LNCaP clone FGC (cell line): Measurements from ENCODE around the gene DOK6.

Experiments
- DNase-seq: peaks from one replicate; pipeline ENCODE4 v3.0.0-alpha.2; 2011; ENCODE audit warnings: low read depth
- H3K4me3 ChIP-seq: 2 replicates; pipeline ENCODE4 v1.5.1; 2011; ENCODE audit warnings: mild to moderate bottlenecking, low read depth, low read length, control low read depth
- TF ChIP-seq, protein P1 (sequence below): IDR thresholded peaks from 2 replicates; pipeline ENCODE4 v1.5.1; 2012; ENCODE audit warnings: mild to moderate bottlenecking; ENCODE audit not compliant: control insufficient read depth, insufficient read depth; ENCODE audit errors: extremely low read depth

Gene DOK6

GRCh38 chr18:69895066-69896047 is 494.7 kb downstream of the DOK6 start:
- no peak overlapping the region for H3K4me3 ChIP-seq
- TF ChIP-seq, protein P1, sequence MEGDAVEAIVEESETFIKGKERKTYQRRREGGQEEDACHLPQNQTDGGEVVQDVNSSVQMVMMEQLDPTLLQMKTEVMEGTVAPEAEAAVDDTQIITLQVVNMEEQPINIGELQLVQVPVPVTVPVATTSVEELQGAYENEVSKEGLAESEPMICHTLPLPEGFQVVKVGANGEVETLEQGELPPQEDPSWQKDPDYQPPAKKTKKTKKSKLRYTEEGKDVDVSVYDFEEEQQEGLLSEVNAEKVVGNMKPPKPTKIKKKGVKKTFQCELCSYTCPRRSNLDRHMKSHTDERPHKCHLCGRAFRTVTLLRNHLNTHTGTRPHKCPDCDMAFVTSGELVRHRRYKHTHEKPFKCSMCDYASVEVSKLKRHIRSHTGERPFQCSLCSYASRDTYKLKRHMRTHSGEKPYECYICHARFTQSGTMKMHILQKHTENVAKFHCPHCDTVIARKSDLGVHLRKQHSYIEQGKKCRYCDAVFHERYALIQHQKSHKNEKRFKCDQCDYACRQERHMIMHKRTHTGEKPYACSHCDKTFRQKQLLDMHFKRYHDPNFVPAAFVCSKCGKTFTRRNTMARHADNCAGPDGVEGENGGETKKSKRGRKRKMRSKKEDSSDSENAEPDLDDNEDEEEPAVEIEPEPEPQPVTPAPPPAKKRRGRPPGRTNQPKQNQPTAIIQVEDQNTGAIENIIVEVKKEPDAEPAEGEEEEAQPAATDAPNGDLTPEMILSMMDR = no peak
- DNase-seq = no peak

GRCh38 chr18:69897397-69898108 is 496.9 kb downstream of the DOK6 start:
- no peak for DNase-seq
- H3K4me3 ChIP-seq = no peak overlapping the region
- TF ChIP-seq, protein P1 = no peak

DNA sequence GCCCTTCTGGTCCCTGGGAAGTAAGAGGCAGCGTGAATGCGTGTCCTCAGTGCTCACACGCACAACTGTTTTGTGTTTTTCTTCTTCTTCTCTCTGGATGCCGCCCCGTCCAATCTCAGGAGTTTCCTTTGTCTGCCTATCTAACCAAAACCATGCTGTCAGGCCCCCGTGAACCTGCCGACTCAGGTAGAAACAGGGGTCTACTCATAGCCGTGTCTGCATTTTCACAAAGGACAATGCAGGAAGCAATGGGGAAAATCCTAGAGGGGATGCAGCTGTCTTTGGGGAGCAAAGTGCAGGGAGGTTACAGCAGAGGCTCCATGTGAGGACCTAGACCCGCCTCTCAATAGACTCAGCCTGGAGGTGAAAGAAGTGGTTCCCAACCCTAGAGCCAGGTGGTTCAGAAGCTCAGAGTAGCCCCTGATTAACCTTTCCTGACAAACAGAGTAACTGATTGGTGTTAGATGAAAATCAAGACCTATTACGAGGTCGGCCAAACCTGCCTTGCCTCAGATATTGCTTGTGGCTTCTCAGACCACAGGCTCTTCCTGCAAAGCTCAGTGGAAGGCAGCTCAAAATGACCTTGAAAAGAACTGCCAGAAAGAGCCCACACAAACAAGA is 497.7 kb downstream of the DOK6 start:
- TF ChIP-seq, protein P1 = no peak
- DNase-seq = no peak
- no peak overlapping the region for H3K4me3 ChIP-seq
